Left colon (tissue), 2 donors: ENCODE data around the gene TMEM271. TPM values are rescaled to one million over a fixed set of nuclear protein-coding genes. Genes with fewer than 3 reads are reported as not detected.
A peak's percentile ranks its signal among the peaks of the same experiment; 100 is the strongest.
"Not testable (repeated sequence)": the region's sequence is repeated elsewhere in the genome, so short reads cannot be mapped to it uniquely, and the experiment has no call there.

Source experiments
- ATAC-seq: fragments of 200-7000 bp; cut with Tn5 transposase; one replicate; pipeline ENCODE4 v1.9.1; 2020; ENCODE audit warnings: mild to moderate bottlenecking, moderate library complexity
- DNase-seq, 2 donors: peaks; one replicate each; pipeline ENCODE4 v3.0.0-alpha.2; 2020
- intact Hi-C, 2 donors: fragments of 100-400 bp; cut with DNase I in 1 of 2; cut with micrococcal nuclease in 1 of 2; formaldehyde crosslinking; loops; one replicate each; pipeline versions ENCODE4 v1.11.2 to v1.14.0; 2022; cut with DNase I, micrococcal nuclease
- total RNA-seq, 2 donors: library from RNA; stranded (reverse); fragmentation: NEBNext Ultra II Directional; extraction: Animal tissue kit (Norgen Biotek cat#: 25700); gene quantifications; one replicate each; pipeline ENCODE4 v1.2.1, GENCODE V29; 2021
- donor health status: DM: no; HTN: no; CAD: no.
- donor health status: DM: yes; HTN: yes; CAD: no.

TMEM271 gene
- total RNA-seq, 2 donors from 2014 or later: not detected

DNA sequence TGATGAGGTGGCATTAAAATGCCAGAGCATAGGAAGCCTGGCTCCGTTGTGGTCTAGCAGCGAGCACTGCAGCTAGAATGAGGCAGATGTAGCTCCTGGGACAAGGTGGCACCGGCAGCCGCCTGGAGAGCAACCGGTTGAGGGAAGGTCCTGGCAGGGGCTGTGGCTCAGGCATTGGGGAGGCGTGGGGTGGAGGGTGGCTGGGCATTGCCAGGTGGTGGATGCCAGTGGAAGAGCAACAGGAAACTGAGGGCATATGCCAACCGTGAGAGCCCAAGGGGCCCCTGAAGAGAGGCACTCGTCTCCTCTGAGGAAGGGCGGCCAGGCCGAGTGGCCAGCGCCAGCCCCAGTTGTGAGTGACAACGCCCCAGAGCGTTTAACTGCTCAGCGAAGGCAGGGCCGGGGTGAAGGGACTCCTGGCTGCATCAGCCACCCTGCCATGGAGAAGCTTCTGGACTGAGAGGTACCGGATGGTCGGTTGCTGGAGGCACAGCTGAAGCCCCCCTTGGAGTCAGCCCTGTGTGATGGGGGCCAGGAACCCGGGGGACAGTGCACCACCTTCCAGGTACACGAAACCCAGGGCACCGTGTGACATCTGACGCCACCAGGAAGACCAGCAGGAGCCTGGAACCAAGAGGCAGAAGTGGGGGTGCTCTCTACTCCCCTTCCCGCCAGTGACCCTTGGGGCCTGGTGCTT is 36.1 kb upstream of the TMEM271 start:
- intact Hi-C loops: no loop called here
- DNase-seq: no peak
- no peak for ATAC-seq

DNA sequence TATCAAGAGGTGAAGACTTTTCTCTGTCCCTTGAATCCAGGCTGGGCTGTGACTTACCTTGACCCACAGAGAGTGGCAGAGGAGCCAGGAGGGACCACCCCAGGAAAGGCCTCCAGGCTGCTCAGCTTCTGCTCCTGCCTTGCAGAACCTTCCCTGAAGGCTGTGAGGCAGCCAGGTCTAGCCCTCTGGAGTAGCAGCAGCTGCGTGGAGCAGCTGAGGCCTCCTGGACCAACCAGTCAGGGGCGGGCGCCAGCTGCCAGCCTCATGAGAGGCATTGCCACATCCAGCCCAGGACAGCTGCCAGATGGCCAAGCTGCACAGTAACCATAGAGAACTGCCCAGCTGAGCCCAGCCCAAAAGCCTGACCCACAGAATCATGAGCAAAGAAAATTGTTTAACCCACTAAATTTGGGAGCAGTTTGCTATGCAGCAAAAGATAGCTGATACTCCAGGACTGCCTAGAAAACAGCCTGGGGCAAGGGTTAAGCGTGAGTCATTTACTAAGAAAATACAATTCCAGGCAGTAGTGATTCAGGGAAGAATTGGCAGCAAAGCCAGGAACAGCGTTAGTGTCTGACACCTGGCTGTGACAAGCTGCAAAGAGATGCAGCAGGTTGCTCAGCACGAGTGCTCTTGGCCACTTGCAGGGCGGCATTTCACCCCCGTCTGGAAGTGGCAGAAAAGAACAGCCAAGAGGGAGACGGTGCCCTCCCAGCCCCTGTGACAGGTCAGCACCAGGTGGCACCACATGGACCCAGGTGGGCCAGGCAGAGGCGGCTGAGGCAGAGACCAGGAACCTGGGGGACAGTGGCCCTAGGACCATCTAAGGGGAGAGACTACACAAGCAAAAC is 34.5 kb upstream of the TMEM271 start:
- intact Hi-C loops: no loop called here
- no peak for DNase-seq
- peak; percentile 78 for ATAC-seq

DNA sequence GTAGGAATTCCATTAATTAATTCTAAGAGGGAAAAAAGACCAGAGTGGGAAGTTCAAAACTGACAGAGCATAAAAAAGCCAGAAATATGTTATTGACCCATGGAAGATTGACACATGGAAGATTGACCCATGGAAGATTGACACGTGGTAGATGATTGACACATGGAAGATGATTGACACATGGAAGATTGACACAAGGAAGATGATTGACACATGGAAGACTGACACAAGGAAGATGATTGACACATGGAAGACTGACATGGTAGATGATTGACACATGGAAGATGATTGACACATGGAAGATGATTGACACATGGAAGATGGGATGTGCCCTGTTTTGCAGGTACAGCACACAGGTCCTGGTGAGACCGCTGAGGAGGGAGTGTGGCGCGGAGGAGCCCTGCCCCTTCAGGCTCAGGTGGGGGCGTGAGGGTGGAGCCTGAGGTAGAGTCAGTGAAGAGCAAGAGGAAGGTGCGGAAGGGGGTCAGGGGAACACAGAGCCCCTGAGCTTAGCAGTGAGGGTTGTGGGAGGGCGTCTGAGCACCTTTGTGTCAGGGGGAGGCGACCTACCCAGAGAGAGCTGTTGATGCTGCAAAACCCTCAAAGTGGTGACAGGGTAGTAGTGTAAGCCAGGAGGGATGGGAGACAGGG is 33.4 kb upstream of the TMEM271 start:
- intact Hi-C loops: no loop called here
- ATAC-seq (no peak), DNase-seq (no peak)

DNA sequence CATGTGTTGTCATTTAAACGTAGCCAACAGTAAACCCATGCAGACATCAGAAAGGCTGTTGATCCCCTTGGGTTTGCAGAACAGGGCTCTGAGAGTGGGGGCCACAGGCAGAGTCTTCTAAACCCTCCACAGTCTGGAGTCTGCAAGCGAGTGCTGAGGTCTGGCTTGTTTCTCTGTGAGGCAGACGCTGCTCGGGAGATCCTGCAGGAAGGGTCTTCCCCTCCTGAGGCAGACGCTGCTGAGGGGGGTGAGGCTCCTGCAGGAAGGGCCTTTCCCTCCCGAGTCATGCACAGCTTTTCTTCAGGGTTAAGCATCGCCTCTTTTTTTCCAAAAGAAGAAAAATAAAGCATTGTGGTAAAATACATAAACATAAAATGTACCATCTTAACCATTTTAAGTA is 32.1 kb upstream of the TMEM271 start:
- DNase-seq (no peak), ATAC-seq (no peak)
- intact Hi-C loops: no loop called here

DNA sequence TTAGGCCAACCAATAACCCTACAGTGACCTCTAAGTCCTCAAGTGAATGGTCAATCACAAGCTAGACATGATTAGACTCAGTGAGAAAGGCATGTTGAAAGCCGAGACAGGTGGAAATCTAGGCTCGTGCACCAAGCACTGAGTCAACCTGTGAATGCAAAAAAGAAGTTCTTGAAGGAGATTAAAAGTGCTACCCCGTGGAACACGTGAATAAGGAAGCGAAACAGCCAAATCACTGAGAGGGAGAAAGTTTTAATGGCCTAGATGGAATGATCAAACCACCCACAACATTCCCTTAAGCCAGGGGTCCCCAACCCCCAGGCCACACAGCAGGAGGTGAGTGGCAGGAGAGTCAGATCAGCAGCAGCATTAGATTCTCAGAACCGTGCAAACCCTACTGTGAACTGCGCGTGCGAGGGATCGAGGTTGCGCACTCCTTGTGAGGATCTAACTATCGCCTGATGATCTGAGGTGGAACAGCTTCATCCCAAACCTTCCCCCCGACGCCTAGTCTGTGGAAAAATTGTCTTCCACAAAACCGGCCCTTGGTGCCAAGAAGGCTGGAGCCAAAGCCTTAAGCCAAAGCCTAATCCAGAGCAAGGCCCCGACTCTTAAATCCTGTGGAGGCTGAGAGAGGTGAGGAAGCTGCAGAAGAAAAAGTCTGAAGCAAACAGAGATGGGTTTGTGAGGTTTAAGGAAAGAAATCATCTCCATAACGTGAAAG is 29.8 kb upstream of the TMEM271 start:
- no peak for DNase-seq
- no peak for ATAC-seq
- intact Hi-C loops: no loop called here

DNA sequence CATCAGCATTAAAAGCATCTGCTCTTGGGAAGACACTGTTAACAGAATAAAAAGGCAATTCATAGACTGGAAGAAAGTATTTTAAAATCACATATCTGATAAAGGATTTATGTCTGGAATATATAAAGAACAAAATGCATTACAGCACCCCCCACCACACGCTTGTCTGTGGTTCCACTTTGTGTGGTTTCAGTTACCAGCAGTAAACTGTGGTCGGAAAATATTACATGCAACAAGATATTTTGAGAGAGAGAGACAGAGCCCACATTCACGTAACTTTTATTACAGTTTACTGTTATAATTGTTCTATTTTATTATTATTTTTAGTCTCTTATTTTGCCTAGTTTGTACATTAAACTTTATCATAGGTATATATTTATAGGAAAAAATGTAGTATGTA is 28.0 kb upstream of the TMEM271 start:
- no peak for ATAC-seq
- DNase-seq: no peak
- intact Hi-C loops: no loop called here

DNA sequence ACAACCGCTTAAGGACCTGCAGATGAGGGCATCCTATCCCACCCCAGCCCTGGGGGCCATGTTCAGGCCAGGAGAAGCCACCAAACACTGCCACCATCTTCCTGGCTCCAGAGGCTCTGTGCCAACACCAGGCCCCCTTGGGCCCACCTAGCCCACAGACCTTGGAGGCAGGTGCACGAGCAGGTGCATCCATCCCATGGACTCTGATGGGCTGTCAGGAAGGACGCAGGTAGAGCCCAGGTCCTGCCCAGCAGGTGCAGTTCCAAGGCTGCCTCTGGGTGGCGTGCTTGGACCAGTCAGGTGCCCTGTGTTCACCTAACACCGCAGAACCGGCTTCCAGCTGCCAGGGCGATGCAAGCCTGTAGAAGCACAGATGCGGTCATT is 26.5 kb upstream of the TMEM271 start:
- intact Hi-C loops: no loop called here
- ATAC-seq: peak; percentile 97
- peak; percentile 56 to 83 for DNase-seq

DNA sequence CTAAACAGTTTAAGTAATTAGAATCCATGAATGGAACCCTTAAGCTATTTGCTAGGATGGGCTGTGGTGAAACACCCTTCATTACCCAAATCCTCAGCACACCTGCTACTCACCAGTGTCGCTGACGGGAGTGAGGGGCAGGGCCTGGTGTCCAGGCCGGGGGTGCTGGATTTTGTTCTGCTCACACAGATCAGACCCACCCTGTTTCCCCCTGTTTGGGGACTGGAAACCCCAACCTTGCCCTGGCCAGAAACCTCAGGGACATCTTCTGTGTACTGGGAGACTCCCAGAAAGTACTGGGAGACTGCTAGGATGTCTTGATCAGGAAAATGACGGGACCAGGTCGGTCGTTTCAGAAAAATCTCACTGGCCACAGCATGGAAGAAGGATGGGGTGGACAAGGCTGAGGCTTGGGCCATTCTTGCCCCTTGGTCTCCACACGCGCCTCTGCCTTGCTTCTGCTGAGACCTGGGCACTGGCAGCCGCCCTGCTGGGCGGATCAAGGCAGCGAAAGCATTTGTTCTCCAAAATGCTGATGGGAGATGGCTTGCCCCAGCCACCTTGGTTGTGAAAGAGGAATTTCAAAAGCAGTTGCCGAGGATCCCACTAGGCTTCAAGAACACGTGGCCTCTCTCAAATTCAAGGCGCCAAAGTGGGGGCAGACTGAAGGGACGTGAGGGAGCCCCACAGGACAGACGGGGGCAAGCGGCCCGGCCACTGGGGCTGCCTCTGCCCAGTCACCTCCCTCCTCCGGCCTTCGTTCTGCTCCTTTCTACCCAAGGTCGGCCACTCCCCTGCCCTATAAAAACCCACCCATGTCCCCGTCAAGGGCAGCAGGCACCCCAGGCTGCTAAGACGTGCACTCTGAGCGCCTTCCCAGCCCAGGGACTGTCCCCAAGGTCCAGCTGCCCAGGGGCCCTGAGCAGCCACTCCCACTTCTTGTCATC is 25.8 kb upstream of the TMEM271 start:
- no peak for ATAC-seq
- DNase-seq: no peak

GRCh38 chr4:600850-601515 is 24.9 kb upstream of the TMEM271 start:
- no peak for ATAC-seq
- intact Hi-C loops: no loop called here

More for the DNA sequence above, 25.8 kb upstream of the TMEM271 start:
- intact Hi-C loops: no loop called here

GRCh38 chr4:600166-600565 is 24.1 kb upstream of the TMEM271 start:
- ATAC-seq: no peak
- intact Hi-C loops: no loop called here

More at GRCh38 chr4:600850-601515, 24.9 kb upstream of the TMEM271 start:
- DNase-seq: no peak

DNA sequence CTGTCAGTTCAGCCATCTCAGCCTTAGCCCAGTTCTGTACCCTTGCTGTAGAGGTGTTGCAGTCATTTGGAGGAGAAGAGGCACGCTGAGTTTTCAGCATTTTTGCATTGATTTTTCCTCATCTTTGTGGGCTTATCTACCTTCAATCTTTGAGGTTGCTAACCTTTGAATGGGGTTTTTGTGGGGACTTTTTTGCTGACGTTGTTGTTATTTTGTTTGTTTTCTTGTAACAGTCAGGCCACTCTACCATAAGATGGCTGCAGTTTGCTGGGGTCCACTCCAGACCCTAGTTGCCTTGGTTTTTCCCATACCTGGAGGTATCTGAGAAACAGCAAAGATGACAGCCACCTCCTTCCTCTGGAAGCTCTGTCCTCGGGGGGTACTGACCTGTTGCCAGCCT is 22.8 kb upstream of the TMEM271 start:
- no peak for ATAC-seq
- intact Hi-C loops: no loop called here
- no peak for DNase-seq

More at GRCh38 chr4:600166-600565, 24.1 kb upstream of the TMEM271 start:
- no peak for DNase-seq

GRCh38 chr4:592825-593520 is 16.9 kb upstream of the TMEM271 start:
- no peak for ATAC-seq
- no peak for DNase-seq
- intact Hi-C loops: no loop called here

GRCh38 chr4:592178-592577 is 16.1 kb upstream of the TMEM271 start:
- intact Hi-C loops, ATAC-seq, DNase-seq: not testable (repeated sequence)

DNA sequence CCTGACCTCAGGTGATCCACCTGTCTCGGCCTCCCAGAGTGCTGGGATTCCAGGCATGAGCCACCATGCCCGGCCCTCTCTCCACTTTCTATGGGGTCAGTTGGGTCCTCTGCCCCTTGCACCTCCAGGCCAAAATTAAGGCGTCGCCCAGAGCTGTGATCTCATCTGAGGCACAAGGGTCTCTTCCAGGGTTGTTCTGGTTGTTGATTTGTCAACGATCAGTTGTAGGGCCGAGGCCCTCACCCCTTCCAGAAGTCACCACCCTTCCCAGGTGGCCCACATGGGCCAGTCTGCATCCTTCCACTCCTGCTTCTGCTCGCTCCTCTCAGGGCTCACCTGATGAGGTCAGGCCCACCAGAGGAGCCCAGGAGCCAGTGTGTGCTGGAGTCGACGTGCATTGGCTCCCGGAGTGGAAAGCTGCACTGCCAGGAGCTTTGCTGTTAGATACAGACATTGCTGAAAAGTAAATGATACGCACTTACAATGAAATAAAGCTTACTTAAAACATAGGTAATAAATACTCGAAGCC is 14.3 kb upstream of the TMEM271 start:
- ATAC-seq (no peak), DNase-seq (no peak)
- intact Hi-C loops: no loop called here

GRCh38 chr4:589219-589963 is 13.3 kb upstream of the TMEM271 start:
- DNase-seq (no peak), ATAC-seq (no peak)
- intact Hi-C loops: no loop called here

DNA sequence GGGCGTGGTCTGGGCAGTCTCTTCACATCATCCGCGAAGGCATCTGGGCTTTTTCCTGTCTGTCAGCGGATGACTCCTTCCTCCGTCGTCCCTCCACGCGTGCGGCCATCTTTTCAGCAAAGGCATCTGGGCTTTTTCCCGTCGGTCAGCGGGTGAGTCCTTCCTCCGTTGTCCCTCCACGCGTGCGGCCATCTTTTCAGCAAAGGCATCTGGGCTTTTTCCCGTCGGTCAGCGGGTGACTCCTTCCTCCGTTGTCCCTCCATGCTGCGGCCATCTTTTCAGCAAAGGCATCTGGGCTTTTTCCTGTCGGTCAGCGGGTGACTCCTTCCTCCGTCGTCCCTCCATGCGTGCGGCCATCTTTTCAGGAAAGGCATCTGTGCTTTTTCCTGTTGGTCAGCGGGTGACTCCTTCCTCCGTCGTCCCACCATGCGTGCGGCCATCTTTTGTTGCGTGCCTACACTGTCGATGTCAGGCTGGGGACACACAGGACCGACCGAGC is 12.3 kb upstream of the TMEM271 start:
- DNase-seq (no peak), ATAC-seq (no peak)
- intact Hi-C loops: no loop called here
